Adrenal gland (tissue), 12 donors: Measurements from ENCODE around the gene KPNA6. TPM values are rescaled to one million over a fixed set of nuclear protein-coding genes. Genes with fewer than 3 reads are reported as not detected.
"Not testable (repeated sequence)": the region's sequence is repeated elsewhere in the genome, so short reads cannot be mapped to it uniquely, and the experiment has no call there.

Experiments used
- DNase-seq, 7 donors: peaks; one replicate each; pipeline ENCODE4 v3.0.0-alpha.2; 2019 to 2020
- H3K27ac ChIP-seq, 5 donors: fragments of 200-600 bp; sonication (generic) in 4 of 5; 1 replicate in 3 of 5; 2 replicates in 2 of 5; pipeline versions ENCODE4 v1.5.1 to v1.8.0; 2016 to 2020; ENCODE audit warnings: mild to moderate bottlenecking in 1 of 5
- H3K27me3 ChIP-seq: fragments of 200-600 bp; 2 replicates; pipeline ENCODE4 v1.8.0; 2021
- H3K36me3 ChIP-seq, 2 donors: fragments of 200-600 bp; replicated peaks in 1 of 2; 1 replicate in 1 of 2; 2 replicates in 1 of 2; pipeline versions ENCODE4 v1.5.1 to v1.8.0; 2018 to 2022
- H3K4me1 ChIP-seq, 2 donors: fragments of 200-600 bp; replicated peaks in 1 of 2; 1 replicate in 1 of 2; 2 replicates in 1 of 2; pipeline versions ENCODE4 v1.5.1 to v1.8.0; 2018 to 2021
- H3K4me3 ChIP-seq, 4 donors: fragments of 200-600 bp; sonication (generic) in 3 of 4; one replicate each; pipeline ENCODE4 v1.5.1; 2016 to 2018
- H3K9me3 ChIP-seq, 3 donors: fragments of 200-600 bp; sonication (generic) in 1 of 3; replicated peaks in 1 of 3; 1 replicate in 2 of 3; 2 replicates in 1 of 3; pipeline versions ENCODE4 v1.5.1 to v1.8.0; 2016 to 2021
- POLR2A ChIP-seq, 2 donors: fragments of 450-650 bp; IDR thresholded peaks; one replicate each; pipeline ENCODE4 v1.6.1; 2017; ENCODE audit warnings: antibody characterized with exemption in 2 of 2, mild to moderate bottlenecking in 2 of 2, moderate library complexity in 1 of 2
- WGBS, 4 donors: extraction: QIAGEN DNeasy Blood & Tissue Kit in 2 of 4; methylation state at CpG; one replicate each; pipeline versions ENCODE4 v1.1.5 to v1.1.7; 2013 to 2017; 5-methylcytosine and 5-hydroxymethylcytosine counted together
- intact Hi-C, 2 donors: fragments of 100-400 bp; cut with DNase I; formaldehyde crosslinking; loops; one replicate each; pipeline versions ENCODE4 v1.14.1 to v1.15.0; 2022 to 2023
- polyA plus RNA-seq, 3 donors: library from polyadenylated mRNA; stranded (reverse); fragments of 200-250 nt in 2 of 3; fragments of 350-450 nt in 1 of 3; fragmentation: Illumina TruSeq in 1 of 3; extraction: RNeasy Lipid Tissue Mini Kit (QIAGEN cat#74804) in 1 of 3; gene quantifications; one replicate each; pipeline ENCODE4 v1.2.3, GENCODE V29; 2013 to 2014
- total RNA-seq, 9 donors: library from RNA; depleted of rRNA in 4 of 9; stranded (reverse); fragments of >200 nt in 4 of 9; fragments of 120-200 nt in 1 of 9; fragmentation: NEBNext Ultra II Directional in 1 of 9; extraction: Animal tissue kit (Norgen Biotek cat#: 25700) in 1 of 9; gene quantifications; one replicate each; pipeline versions ENCODE4 v1.1.0 to v1.2.4, GENCODE V29; 2013 to 2023
- TF ChIP-seq, protein P1 (sequence below), 6 experiments: fragments of 450-650 bp in 4 of 6; fragments of 200-600 bp in 2 of 6; sonication (generic) in 1 of 6; IDR thresholded peaks; 1 replicate in 5 of 6; 2 replicates in 1 of 6; pipeline versions ENCODE4 v1.5.1 to v1.8.0; 2016 to 2021; ENCODE audit warnings: antibody characterized with exemption in 6 of 6, mild to moderate bottlenecking in 2 of 6, moderate library complexity in 1 of 6
- donor health status: healthy with polysubstance abuse.
- donor health status: Bipolar disorder and iron deficiency.
- donor health status: DM: yes; HTN: yes; CAD: no.
- donor health status: DM: no; HTN: no; CAD: no.
- donor health status: DM: no; HTN: no; CAD: no.
- donor health status: DM: yes; HTN: yes; CAD: no.

Gene KPNA6
- total and polyA plus RNA-seq, 12 donors: 9.3 to 86.6 (median 51.0) TPM

DNA sequence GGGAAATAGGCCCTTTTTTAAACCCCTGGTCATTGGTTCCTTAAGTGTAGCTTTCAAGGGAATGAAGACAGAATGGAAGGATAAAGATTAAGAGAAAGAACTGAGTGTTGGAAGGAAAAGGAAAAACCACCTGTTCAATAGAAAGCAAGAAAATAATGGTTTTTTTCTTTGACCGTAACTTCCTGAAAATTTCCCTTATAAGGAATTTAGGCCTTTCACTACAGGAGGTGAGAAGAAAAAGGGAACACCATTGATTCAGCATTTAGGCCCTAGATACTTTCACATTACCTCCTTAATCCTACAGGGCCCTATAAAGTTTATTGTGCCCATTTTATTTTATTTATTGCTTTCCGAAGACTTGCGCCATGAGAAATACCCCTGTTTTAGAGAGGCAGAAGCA, 18.9 kb downstream of the KPNA6 start:
- H3K4me3 ChIP-seq: no peak overlapping the region
- intact Hi-C loops: no loop called here
- peaks cover 0 to 21% of the 10 kb centered on the region in 2 donors for H3K4me1 ChIP-seq
- no peak for DNase-seq
- H3K27ac ChIP-seq: peak overlapping the region in 1 of 5 donors; percentile 22
- H3K27me3 ChIP-seq: no peaks in the 10 kb centered on the region
- no peaks in the 10 kb centered on the region for H3K36me3 ChIP-seq
- no peak for TF ChIP-seq POLR2A (IDR thresholded peaks at IDR 0.05)
- TF ChIP-seq, protein P1, sequence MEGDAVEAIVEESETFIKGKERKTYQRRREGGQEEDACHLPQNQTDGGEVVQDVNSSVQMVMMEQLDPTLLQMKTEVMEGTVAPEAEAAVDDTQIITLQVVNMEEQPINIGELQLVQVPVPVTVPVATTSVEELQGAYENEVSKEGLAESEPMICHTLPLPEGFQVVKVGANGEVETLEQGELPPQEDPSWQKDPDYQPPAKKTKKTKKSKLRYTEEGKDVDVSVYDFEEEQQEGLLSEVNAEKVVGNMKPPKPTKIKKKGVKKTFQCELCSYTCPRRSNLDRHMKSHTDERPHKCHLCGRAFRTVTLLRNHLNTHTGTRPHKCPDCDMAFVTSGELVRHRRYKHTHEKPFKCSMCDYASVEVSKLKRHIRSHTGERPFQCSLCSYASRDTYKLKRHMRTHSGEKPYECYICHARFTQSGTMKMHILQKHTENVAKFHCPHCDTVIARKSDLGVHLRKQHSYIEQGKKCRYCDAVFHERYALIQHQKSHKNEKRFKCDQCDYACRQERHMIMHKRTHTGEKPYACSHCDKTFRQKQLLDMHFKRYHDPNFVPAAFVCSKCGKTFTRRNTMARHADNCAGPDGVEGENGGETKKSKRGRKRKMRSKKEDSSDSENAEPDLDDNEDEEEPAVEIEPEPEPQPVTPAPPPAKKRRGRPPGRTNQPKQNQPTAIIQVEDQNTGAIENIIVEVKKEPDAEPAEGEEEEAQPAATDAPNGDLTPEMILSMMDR (IDR thresholded peaks at IDR 0.05): no peak
- 92 to 96% (median 94%) methylated on average over 3 of the region's 3 CpGs for WGBS, 4 donors
- no peaks in the 10 kb centered on the region for H3K9me3 ChIP-seq

- peaks cover 0 to 14% of the 10 kb centered on the region in 2 donors for H3K4me1 ChIP-seq
- intact Hi-C loops: no loop called here
- H3K27ac ChIP-seq: peak overlapping the region in 1 of 5 donors; percentile 22
- no peaks in the 10 kb centered on the region for H3K36me3 ChIP-seq
- H3K27me3 ChIP-seq: no peaks in the 10 kb centered on the region
- no peak for DNase-seq
- TF ChIP-seq POLR2A (IDR thresholded peaks at IDR 0.05): no peak
- TF ChIP-seq, protein P1 (IDR thresholded peaks at IDR 0.05): peak in 1 of 6 experiments; percentile 12
- H3K9me3 ChIP-seq: no peaks in the 10 kb centered on the region
- no peak overlapping the region for H3K4me3 ChIP-seq
- WGBS, 4 donors: 78 to 88% (median 82%) methylated on average over 4 of the region's 4 CpGs
These were observed 19.7 kb downstream of the KPNA6 start for GRCh38 chr1:32127409-32128198.

DNA sequence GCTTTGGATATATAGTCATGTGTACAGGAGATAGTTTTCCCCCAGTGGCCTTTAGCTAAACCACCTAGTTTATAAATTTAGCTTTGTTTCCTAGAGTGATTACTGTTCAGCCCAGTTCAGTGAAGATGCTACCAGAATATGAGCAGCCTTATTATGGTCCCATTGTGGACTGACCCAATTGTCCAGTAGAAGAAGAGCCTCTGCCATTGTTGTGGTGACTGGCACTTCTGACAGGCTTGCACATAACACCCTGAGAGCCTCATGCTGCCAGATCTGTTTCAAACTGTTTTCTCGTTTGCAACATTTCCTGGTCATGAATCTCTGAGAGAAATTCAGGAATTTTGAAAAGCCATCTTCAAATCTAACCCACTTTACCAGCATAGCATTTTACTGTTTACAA, 20.6 kb downstream of the KPNA6 start:
- H3K9me3 ChIP-seq: no peaks in the 10 kb centered on the region
- no peak overlapping the region for H3K4me3 ChIP-seq
- DNase-seq: no peak
- 52 to 64% (median 60%) methylated on average over 1 of the region's 1 CpG for WGBS, 4 donors
- H3K27me3 ChIP-seq: no peaks in the 10 kb centered on the region
- intact Hi-C loops: no loop called here
- H3K27ac ChIP-seq: no peak overlapping the region
- H3K36me3 ChIP-seq: no peaks in the 10 kb centered on the region
- TF ChIP-seq POLR2A (IDR thresholded peaks at IDR 0.05): no peak
- TF ChIP-seq, protein P1 (IDR thresholded peaks at IDR 0.05): no peak
- peaks cover 0 to 14% of the 10 kb centered on the region in 2 donors for H3K4me1 ChIP-seq

DNA sequence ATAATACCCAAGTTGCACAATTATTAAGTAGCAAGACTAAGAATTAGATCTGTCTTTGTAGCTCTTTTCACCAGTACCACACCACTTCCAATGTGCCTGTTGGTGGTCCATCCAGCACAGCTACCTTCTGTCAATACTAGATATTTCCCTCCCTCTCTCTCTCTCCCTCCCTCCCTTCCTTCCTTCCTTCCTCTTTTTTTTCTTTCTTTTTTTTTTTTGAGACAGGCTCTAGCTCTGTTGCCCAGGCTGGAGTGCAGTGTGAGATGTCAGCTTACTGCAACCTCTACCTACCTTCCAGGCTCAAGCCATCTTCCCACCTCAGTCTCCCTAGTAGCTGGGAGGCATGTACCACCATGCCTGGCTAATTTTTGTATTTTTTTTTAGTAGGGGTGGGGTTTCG, 21.1 kb downstream of the KPNA6 start:
- Histone ChIP-seq H3K27ac (no peak overlapping the region), H3K4me3 (no peak overlapping the region), H3K4me1 (peaks cover 4 to 14% of the 10 kb centered on the region in 2 donors), H3K9me3 (no peaks in the 10 kb centered on the region), H3K36me3 (no peaks in the 10 kb centered on the region), H3K27me3 (no peaks in the 10 kb centered on the region)
- WGBS, 4 donors: 91 to 100% (median 93%) methylated on average over 1 of the region's 1 CpG
- TF ChIP-seq, protein P1 (IDR thresholded peaks at IDR 0.05): no peak
- TF ChIP-seq POLR2A (IDR thresholded peaks at IDR 0.05): no peak
- DNase-seq: no peak
- intact Hi-C loops: no loop called here

DNA sequence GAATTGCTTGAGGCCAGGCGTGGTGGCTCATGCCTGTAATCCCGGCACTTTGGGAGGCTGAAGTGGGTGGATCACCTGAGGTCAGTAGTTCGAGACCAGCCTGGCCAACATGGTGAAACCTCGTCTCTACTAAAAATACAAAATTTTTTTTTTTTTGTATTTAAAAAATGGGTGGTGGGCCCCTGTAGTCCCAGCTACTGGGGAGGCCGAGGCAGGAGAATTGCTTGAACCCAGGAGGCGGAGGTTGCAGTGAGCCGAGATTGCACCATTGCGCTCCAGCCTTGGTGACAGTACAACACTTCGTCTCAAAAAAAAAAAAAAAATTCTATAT, 26.1 kb downstream of the KPNA6 start:
- H3K36me3 ChIP-seq, DNase-seq, H3K9me3 ChIP-seq, H3K4me3 ChIP-seq, H3K27me3 ChIP-seq, intact Hi-C loops: not testable (repeated sequence)
- Histone ChIP-seq H3K27ac (peak overlapping the region in 3 of 5 donors; percentile 54 to 78 (median 56)), H3K4me1 (peaks cover 11% of the 10 kb centered on the region in 2 donors)
- 93 to 96% (median 94%) methylated on average over 9 of the region's 9 CpGs for WGBS, 4 donors
